ENCODE measurements around the gene POFUT1. TPM values are rescaled to one million over a fixed set of nuclear protein-coding genes. Genes with fewer than 3 reads are reported as not detected.
"Not testable (repeated sequence)": the region's sequence is repeated elsewhere in the genome, so short reads cannot be mapped to it uniquely, and the experiment has no call there.

The POFUT1 gene
- total RNA-seq, 2 experiments from 2014 or later = 64.0 to 65.7 TPM

DNA sequence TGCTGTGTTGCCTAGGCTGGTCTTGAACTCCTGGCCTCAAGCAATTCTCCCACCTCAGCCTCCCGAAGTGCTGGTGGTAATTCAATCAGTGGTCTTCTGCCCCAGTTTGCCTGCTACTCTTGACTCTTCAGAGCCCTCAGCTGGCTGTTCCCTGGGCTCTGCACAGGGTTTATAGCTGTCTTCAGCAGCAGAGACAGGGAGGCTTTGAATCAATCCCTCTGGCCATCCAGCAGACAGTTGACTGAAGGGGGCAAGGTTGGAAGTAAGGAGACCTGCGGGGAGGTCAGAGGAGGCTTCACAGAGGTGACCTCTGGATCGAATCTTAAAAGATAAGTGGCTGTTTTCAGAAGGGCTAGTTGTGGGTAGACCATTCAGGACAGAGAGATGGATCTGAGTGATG, 43.8 kb downstream of the POFUT1 start:
- H3K36me3 Mint-ChIP-seq = peaks cover 21% of the 10 kb centered on the region
- H3K27me3 Mint-ChIP-seq = no peaks in the 10 kb centered on the region

DNA sequence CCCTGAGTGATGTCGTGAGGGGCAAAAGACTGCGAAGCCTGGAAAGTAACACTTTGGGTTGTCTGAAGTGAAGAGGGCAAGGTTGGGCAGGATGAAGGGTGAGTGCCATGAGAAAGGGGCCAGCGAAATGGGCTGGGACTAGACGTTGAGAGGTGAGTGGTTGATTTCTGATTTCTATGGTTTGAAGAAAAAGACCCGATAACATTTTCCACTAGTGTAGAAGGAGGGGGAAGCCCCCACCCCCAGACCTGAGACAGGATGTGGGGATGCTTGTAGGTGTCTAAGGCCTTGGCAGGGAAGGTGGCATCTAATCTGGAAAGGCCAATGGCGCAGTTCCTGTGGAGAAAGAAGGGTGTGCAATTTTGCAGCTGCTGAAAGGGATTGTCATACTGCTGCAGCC, 44.5 kb downstream of the POFUT1 start:
- peak; percentile 88 for DNase-seq
- Mint-ChIP-seq H3K9me3 (peaks cover 18% of the 10 kb centered on the region), H3K4me3 (peak overlapping the region; percentile 62), H3K36me3 (peaks cover 21% of the 10 kb centered on the region), H3K4me1 (peaks cover 62% of the 10 kb centered on the region), H3K27ac (peak overlapping the region; percentile 97), H3K27me3 (no peaks in the 10 kb centered on the region)

More for the DNA sequence above, 43.8 kb downstream of the POFUT1 start:
- Mint-ChIP-seq H3K4me1 (peaks cover 55% of the 10 kb centered on the region), H3K4me3 (peak overlapping the region; percentile 62), H3K9me3 (peaks cover 18% of the 10 kb centered on the region), H3K27ac (peak overlapping the region; percentile 97)
- DNase-seq = no peak

DNA sequence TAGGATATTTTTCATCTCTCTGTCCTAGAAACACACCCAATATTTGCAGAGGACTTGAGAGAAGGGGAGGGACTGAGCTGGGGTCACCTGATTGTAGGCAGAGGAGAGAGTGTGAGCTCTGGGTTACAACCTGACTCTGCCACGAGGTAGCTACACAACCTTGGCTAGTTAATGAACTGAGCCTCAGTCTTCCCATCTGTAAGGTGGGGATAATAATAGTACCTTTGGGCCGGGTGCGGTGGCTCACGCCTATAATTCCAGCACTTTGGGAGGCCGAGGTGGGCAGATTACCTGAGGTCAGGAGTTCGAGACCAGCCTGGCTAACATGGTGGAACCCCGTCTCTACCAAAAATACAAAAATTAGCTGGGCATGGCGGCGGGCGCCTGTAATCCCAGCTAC, 53.3 kb downstream of the POFUT1 start:
- H3K4me3 Mint-ChIP-seq, H3K9me3 Mint-ChIP-seq, H3K27me3 Mint-ChIP-seq, DNase-seq, H3K36me3 Mint-ChIP-seq, H3K27ac Mint-ChIP-seq: not testable (repeated sequence)
- peaks cover 15% of the 10 kb centered on the region for H3K4me1 Mint-ChIP-seq

DNA sequence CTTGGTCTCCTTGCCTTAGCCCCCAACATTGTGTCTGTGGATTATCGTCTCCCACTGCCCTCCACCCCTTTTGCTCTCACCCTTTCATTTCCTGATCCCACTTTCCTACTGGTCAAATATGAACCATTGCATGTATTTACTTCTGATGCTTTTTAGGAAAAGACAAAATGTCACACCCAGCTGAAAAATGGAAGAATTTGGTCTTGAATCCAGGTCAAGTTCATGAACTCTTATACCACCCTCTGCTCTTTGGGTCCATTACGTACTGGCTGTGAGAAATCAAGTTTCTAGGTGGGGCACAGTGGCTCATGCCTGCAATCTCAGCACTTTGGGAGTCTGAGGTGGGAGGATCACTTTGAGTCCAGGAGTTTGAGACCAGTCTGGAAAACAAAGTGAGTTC, 54.0 kb downstream of the POFUT1 start:
- H3K27me3 Mint-ChIP-seq = no peaks in the 10 kb centered on the region
- H3K36me3 Mint-ChIP-seq = no peaks in the 10 kb centered on the region
- H3K27ac Mint-ChIP-seq = no peak overlapping the region
- peaks cover 8% of the 10 kb centered on the region for H3K4me1 Mint-ChIP-seq
- no peak overlapping the region for H3K4me3 Mint-ChIP-seq
- H3K9me3 Mint-ChIP-seq = no peaks in the 10 kb centered on the region
- DNase-seq = no peak

DNA sequence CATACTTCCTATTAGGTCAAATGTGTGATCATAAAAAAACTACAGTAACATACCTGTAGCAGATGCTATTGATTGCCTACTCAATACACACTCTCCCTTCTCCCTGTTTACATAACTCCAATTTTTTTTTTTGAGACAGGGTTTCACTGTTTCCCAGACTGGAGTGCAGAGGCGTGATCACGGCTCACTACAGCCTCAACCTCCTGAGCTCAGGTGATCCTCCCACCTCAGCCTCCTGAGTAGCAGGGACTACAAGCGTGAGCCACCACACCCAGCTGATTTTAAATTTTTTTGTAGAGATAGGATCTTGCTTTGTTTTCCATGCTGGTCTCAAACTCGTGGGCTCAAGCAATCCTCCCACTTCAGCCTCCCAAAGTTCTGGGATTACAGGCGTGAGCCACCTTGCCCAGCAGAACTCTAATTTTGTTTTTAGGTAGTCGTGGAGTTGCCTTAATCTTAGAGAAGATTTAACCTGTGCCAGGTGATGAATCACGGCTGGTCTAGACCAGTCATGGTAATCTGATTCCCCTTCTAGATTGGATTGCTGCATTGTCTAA, 55.8 kb downstream of the POFUT1 start:
- no peaks in the 10 kb centered on the region for H3K4me1 Mint-ChIP-seq
- no peak overlapping the region for H3K4me3 Mint-ChIP-seq
- no peaks in the 10 kb centered on the region for H3K27me3 Mint-ChIP-seq
- H3K36me3 Mint-ChIP-seq = no peaks in the 10 kb centered on the region
- H3K27ac Mint-ChIP-seq = no peak overlapping the region
- no peaks in the 10 kb centered on the region for H3K9me3 Mint-ChIP-seq
- DNase-seq = no peak

DNA sequence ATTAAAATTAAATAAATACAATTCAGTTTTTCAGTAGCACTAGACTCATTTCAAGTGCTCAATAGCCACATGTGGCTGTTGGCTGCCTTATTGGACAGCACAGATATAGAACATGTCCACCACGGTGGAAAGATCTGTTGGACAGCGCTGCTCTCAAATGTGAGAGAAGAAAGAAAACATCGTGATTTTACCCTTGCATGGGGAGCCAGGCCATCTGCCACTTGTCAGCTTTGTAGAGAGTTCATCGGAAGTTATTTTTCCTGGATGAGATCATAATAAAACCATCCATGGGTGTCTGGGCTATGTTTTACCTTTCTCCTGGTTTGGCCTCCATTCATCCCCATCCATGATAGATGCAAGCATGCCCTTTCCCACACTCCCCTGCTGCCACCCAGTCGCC, 63.9 kb downstream of the POFUT1 start:
- Mint-ChIP-seq H3K9me3 (peaks cover 4% of the 10 kb centered on the region), H3K36me3 (peaks cover 5% of the 10 kb centered on the region), H3K27ac (no peak overlapping the region), H3K4me3 (no peak overlapping the region), H3K4me1 (peaks cover 11% of the 10 kb centered on the region), H3K27me3 (no peaks in the 10 kb centered on the region)
- DNase-seq = no peak

DNA sequence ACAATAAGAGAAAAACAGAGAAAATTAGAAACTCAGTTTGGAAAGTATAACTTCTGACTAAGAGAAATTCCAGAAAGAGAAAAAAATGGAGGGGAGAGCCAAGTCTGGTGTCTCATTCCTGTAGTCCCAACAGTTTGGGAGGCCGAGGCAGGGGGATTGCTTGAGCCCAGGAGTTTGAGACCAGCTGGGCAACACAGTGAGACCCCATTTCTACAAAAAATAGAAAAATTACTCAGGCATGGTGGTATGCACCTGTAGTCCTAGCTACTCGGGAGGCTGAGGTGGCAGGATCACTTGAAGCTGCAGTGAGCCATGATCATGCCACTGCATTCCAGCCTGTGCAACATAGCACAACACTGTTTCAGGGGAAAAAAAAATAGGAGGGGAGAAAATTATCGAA, 66.7 kb downstream of the POFUT1 start:
- peaks cover 5% of the 10 kb centered on the region for H3K36me3 Mint-ChIP-seq
- no peak overlapping the region for H3K4me3 Mint-ChIP-seq
- H3K27me3 Mint-ChIP-seq = no peaks in the 10 kb centered on the region
- H3K4me1 Mint-ChIP-seq = peaks cover 25% of the 10 kb centered on the region
- DNase-seq = no peak
- H3K27ac Mint-ChIP-seq = no peak overlapping the region
- H3K9me3 Mint-ChIP-seq = peaks cover 4% of the 10 kb centered on the region

DNA sequence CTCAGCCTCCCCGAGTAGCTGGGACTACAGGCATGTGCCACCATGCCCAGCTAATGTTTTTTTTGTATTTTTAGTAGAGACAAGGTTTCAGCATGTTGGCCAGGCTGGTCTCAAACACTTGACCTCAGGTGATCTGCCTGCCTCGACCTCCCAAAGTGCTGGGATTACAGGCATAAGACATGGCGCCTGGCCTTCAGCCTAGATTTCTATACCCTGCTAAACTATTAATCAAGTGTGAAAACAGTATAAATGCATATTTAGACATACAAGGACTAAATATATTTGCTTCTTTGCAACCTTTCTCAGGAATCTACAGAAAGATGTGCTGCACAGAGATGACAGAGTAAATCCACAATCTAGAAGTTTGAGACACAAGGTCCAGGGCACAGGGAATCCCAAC, 67.5 kb downstream of the POFUT1 start:
- not testable (repeated sequence) for H3K4me3 Mint-ChIP-seq, H3K27ac Mint-ChIP-seq, DNase-seq, H3K27me3 Mint-ChIP-seq, H3K9me3 Mint-ChIP-seq, H3K36me3 Mint-ChIP-seq
- H3K4me1 Mint-ChIP-seq = peaks cover 29% of the 10 kb centered on the region

DNA sequence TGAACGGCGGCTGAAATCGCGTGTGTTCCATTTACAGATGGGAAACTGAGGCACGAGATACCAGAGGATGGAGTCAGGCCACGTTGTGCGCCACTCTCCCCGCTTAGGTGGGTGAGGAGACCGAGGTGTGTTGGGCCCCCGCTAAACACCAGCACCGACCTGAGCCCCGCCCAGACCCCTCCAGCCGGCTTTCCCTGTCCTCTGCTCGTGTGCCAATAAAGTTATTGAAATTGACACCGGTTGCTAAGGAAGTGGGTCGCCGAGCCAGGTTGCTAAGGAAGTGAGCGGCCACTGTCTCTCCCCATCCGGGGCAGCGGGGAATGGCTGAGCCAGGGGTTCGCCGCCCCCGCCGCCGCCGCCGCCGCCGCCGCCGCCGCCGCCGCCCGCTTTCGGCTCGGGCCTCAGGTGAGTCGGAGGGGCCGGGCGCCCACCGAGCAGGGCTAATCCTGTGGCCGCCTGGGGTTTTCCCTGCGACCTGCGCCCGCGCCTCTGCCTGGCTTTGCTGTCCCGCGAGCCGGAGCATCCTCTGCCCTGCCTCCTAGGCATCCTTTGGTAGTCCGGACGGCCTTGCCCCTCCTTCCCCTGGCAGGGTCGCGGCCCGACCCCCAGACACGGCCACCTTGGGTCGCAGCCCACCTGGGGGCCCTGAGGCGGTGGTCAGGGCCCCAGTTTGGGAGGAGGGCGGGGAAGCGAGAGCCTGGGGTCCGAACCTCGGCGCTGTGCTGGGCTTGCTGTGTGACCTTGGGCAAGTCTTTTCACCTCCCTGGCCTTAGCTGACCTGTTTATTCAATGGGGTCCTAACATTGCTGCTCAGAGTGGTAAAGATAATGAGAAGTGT, 69.9 kb downstream of the POFUT1 start, which contains the start of gene KIF3B:
TSS of gene KIF3B (plus strand) at position 291 of the 838 bp plus-strand sequence. CDS start 32,127 bp downstream, outside the sequence.
- Mint-ChIP-seq H3K27me3 (no peaks in the 10 kb centered on the region), H3K36me3 (peaks cover 31% of the 10 kb centered on the region), H3K27ac (peak within 1 kb of the TSS; percentile 90)

DNA sequence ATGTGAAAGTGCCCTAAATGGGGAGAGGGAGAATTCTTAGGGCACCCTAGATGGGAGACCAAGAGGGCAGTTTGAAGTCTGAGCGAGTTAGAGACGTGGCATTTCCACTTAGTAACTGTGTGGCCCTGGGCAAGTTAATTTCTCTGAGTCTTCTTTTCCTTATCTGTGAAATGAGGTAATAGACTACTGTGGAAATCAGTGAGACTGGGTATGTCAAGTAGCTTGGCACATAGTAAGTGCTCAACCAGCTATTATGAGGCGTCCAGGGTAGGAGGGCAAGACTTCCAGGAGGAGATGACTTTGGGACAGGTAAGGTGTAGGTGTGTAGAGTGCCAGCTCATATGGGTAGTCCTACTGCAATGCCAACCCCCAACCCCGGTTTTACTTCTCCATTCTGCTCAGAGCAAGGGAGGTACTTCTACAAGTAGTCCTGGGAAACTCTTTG, 70.5 kb downstream of the POFUT1 start:
- Mint-ChIP-seq H3K4me3 (peak overlapping the region; percentile 93), H3K27ac (peak overlapping the region; percentile 90), H3K27me3 (no peaks in the 10 kb centered on the region), H3K4me1 (peaks cover 42% of the 10 kb centered on the region), H3K9me3 (peaks cover 4% of the 10 kb centered on the region), H3K36me3 (peaks cover 36% of the 10 kb centered on the region)
- DNase-seq = no peak

More for the DNA sequence above, 69.9 kb downstream of the POFUT1 start, which contains the start of gene KIF3B:
- peak within 1 kb of the TSS; percentile 93 for H3K4me3 Mint-ChIP-seq
- peaks cover 40% of the 10 kb centered on the region for H3K4me1 Mint-ChIP-seq
- peak; percentile 89 for DNase-seq
- peaks cover 4% of the 10 kb centered on the region for H3K9me3 Mint-ChIP-seq

DNA sequence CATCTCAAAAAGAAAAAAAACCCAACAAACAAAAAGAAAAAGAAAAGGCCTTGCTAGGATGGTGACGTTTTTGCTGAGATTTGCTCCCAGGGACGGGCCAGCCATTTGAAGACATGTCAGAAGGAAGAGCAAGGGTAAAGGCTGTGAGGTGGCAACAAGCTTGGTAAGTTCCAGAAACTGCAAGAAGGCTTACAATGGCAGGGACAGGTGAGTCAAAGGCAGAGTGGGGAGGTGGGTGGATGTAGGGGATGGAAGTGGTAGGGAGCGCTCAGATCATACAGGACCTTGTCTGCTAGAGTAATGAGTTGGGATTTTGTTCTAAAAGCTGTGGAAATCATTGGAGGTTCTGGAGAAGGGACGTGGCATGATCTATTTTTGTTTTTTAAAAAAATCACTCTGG, 74.0 kb downstream of the POFUT1 start:
- Mint-ChIP-seq H3K4me3 (peak overlapping the region; percentile 4), H3K9me3 (no peaks in the 10 kb centered on the region), H3K27me3 (no peaks in the 10 kb centered on the region), H3K27ac (peak overlapping the region; percentile 54), H3K36me3 (peaks cover 48% of the 10 kb centered on the region), H3K4me1 (peaks cover 63% of the 10 kb centered on the region)
- DNase-seq = no peak

DNA sequence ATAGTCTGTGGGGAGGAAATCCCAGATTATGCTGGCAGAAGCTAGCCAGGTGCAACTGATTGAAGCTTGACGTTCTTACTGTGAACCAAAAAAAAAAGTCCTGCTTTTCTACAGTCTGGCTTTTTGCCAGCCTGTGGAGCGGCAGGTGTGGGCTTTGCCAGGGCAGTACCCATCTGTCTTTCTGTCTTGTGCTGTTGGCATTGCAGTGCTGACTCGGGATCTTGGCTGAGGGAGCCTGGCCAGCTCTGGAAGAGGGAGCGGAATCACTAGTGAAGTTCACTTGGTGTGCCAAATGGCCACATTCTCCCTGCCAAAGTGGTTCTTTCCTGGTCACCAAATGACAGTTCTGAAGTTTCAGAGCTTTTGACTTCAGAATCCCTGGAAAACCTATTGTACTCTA, 74.8 kb downstream of the POFUT1 start:
- no peaks in the 10 kb centered on the region for H3K9me3 Mint-ChIP-seq
- H3K27ac Mint-ChIP-seq = no peak overlapping the region
- no peak for DNase-seq
- peak overlapping the region; percentile 4 for H3K4me3 Mint-ChIP-seq
- H3K4me1 Mint-ChIP-seq = peaks cover 64% of the 10 kb centered on the region
- H3K36me3 Mint-ChIP-seq = peaks cover 48% of the 10 kb centered on the region
- no peaks in the 10 kb centered on the region for H3K27me3 Mint-ChIP-seq

DNA sequence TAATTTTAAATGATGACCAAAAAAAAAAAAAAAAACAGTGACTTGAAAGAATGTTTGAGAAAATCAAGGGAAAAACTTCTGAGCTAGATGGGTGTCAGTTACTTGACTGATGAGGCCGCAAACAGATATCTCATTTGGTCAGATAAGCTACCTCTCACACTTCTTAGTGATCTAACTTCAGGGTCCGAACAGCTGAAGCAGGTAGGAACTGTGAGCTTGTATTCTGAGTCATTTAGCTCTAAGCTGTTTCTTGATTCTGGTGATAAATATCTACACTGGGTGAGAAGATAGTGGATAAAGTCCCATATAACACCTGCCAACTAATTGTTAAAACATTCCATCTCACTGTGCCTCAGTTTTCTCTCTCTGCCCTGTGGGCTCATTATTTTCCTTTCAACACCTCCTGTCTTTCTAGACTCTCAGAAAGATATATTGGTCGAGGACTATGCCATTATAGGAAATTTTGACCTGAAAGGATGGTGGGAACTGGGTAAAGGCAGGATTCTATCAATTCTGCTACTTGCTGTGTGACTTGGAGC, 77.5 kb downstream of the POFUT1 start:
- H3K4me1 Mint-ChIP-seq = peaks cover 64% of the 10 kb centered on the region
- H3K36me3 Mint-ChIP-seq = peaks cover 58% of the 10 kb centered on the region
- peak overlapping the region; percentile 93 for H3K27ac Mint-ChIP-seq
- H3K4me3 Mint-ChIP-seq = no peak overlapping the region
- DNase-seq = no peak
- H3K27me3 Mint-ChIP-seq = no peaks in the 10 kb centered on the region
- H3K9me3 Mint-ChIP-seq = no peaks in the 10 kb centered on the region

DNA sequence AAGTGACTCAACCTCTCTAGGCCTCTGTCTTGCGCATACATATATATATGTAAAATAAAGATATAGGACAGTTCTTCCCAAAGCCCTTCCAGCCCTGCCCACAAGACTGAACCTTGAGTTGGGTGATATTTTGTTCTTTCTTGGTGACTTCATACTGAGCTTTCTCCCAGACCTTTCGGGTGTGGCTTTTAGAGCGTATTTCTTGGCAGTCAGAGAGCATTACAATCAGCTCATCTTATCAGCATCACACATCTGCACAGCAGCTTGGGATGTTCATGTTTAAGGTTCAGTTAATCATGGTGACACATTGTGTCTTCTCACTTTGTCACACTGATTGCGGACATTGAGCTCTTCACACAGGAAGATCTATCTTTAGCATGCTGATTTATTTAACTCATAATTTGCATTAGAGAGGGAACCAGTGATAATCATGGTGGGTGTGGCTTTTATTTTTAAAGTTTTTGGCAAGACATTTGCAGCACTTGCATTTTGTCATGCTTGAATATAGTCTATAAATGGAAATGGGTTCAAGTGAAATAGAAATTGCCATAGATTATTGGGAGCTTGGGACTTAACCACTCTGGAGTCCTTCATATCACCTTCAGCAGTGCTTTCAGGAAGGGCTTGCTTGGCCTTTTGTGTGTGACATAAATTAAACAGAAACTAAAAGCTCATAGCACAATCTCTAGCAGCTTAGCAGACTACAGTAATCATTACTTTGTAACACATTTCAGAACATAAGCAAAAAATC, 78.1 kb downstream of the POFUT1 start:
- H3K9me3 Mint-ChIP-seq = no peaks in the 10 kb centered on the region
- peak; percentile 18 for DNase-seq
- peaks cover 63% of the 10 kb centered on the region for H3K4me1 Mint-ChIP-seq
- no peaks in the 10 kb centered on the region for H3K27me3 Mint-ChIP-seq
- H3K36me3 Mint-ChIP-seq = peaks cover 58% of the 10 kb centered on the region
- peak overlapping the region; percentile 93 for H3K27ac Mint-ChIP-seq
- H3K4me3 Mint-ChIP-seq = peak overlapping the region; percentile 48

DNA sequence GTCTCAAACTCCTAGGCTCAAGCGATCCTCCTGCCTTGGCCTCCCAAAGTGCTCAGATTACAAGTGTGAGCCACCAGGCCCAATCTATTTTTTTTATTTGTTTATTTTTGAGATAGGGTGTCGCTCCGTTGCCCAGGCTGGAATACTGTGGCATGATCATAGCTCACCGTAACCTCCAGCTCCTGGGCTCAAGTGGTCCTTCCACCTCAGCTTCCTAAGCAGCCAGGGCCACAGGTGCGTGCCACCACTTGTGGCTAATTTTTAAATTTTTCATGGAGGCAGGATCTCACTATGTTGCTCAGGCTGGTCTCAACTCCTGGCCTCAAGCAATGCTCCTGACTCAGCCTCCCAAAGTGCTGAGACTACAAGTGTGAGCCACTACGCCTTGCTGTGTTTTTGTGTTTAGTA, 79.6 kb downstream of the POFUT1 start:
- H3K27ac Mint-ChIP-seq = peak overlapping the region; percentile 38
- no peaks in the 10 kb centered on the region for H3K27me3 Mint-ChIP-seq
- DNase-seq = no peak
- no peaks in the 10 kb centered on the region for H3K9me3 Mint-ChIP-seq
- no peak overlapping the region for H3K4me3 Mint-ChIP-seq
- H3K4me1 Mint-ChIP-seq = peaks cover 56% of the 10 kb centered on the region
- H3K36me3 Mint-ChIP-seq = peaks cover 48% of the 10 kb centered on the region

Measured in activated naive CD8-positive, alpha-beta T cell treated with anti-CD3 and anti-CD28 coated beads for 36 hours (primary cell).